Natural killer cell (primary cell): ENCODE results near the gene GALNT9. TPM values are rescaled to one million over a fixed set of nuclear protein-coding genes. Genes with fewer than 3 reads are reported as not detected.

Experiments used
- ATAC-seq, 3 donors: fragments of 150-1000 bp in 2 of 3; fragments of 200-7000 bp in 1 of 3; cut with Tn5 transposase; 1 replicate in 1 of 3; 2 replicates in 2 of 3; pipeline ENCODE4 v1.10.0; 2021; ENCODE audit warnings: mild to moderate bottlenecking in 2 of 3, moderate library complexity in 2 of 3
- DNase-seq, 2 donors: peaks; one replicate each; pipeline versions ENCODE4 v3.0.0 to v3.0.0-alpha.2; 2013 to 2021; ENCODE audit warnings: mixed read lengths in 1 of 2
- H3K27ac ChIP-seq: one replicate; pipeline ENCODE4 v1.5.1; 2013; ENCODE audit warnings: mild to moderate bottlenecking, low read length
- H3K27me3 ChIP-seq: one replicate; pipeline ENCODE4 v1.6.1; 2013; ENCODE audit warnings: low read length; ENCODE audit not compliant: control insufficient read depth, insufficient read depth
- H3K36me3 ChIP-seq: one replicate; pipeline ENCODE4 v1.6.1; 2013; ENCODE audit warnings: low read length; ENCODE audit not compliant: control insufficient read depth, insufficient read depth
- H3K4me1 ChIP-seq: one replicate; pipeline ENCODE4 v1.6.1; 2013; ENCODE audit warnings: low read length; ENCODE audit not compliant: control insufficient read depth, insufficient read depth
- H3K4me3 ChIP-seq: one replicate; pipeline ENCODE4 v1.5.1; 2013; ENCODE audit warnings: low read length
- H3K9me3 ChIP-seq: one replicate; pipeline ENCODE4 v1.6.1; 2013; ENCODE audit warnings: low read length; ENCODE audit not compliant: control insufficient read depth, insufficient read depth
- H3K27ac Mint-ChIP-seq, 2 donors: one replicate each; pipeline ENCODE4 v1.8.0; 2022; ENCODE audit warnings: mild to moderate bottlenecking in 2 of 2, mixed read lengths in 2 of 2, moderate library complexity in 1 of 2
- H3K27me3 Mint-ChIP-seq, 2 donors: one replicate each; pipeline ENCODE4 v1.8.0; 2022; ENCODE audit warnings: low read depth in 2 of 2, mixed read lengths in 2 of 2
- H3K36me3 Mint-ChIP-seq: one replicate; pipeline ENCODE4 v1.8.0; 2022; ENCODE audit warnings: mixed read lengths
- H3K4me1 Mint-ChIP-seq, 2 donors: one replicate each; pipeline ENCODE4 v1.8.0; 2022; ENCODE audit warnings: mixed read lengths in 2 of 2
- H3K4me3 Mint-ChIP-seq: one replicate; pipeline ENCODE4 v1.8.0; 2022; ENCODE audit warnings: mild to moderate bottlenecking, moderate library complexity, mixed read lengths
- H3K9me3 Mint-ChIP-seq, 2 donors: one replicate each; pipeline ENCODE4 v1.8.0; 2022; ENCODE audit warnings: mixed read lengths in 2 of 2
- CTCF ChIP-seq: fragments of 200-600 bp; IDR thresholded peaks from one replicate; pipeline ENCODE4 v1.8.0; 2022; ENCODE audit warnings: antibody characterized with exemption
- WGBS: methylation state at CpG from one replicate; pipeline ENCODE4 v1.1.7; 2013; ENCODE audit warnings: missing lambda C conversion rate; ENCODE audit not compliant: insufficient coverage; 5-methylcytosine and 5-hydroxymethylcytosine counted together
- intact Hi-C: fragments of 100-400 bp; cut with micrococcal nuclease; formaldehyde crosslinking; loops from one replicate; pipeline ENCODE4 v1.14.2; 2022
- total RNA-seq, 4 donors: library from RNA; stranded (reverse); fragments of 120-200 nt in 1 of 4; gene quantifications; one replicate each; pipeline versions ENCODE4 v1.2.3 to v1.2.4, GENCODE V29; 2013 to 2022

GALNT9 gene
- total RNA-seq, 3 donors from 2014 or later (not counting 1 experiment from before 2014, with no cell fraction given), result not detected

- Histone ChIP-seq H3K4me3 (no peak overlapping the region), H3K27ac (no peak overlapping the region), H3K36me3 (no peaks in the 10 kb centered on the region), H3K27me3 (no peaks in the 10 kb centered on the region), H3K9me3 (no peaks in the 10 kb centered on the region), H3K4me1 (no peaks in the 10 kb centered on the region)
- Mint-ChIP-seq H3K4me1 (no peaks in the 10 kb centered on the region), H3K27ac (no peak overlapping the region), H3K27me3 (no peaks in the 10 kb centered on the region), H3K4me3 (no peak overlapping the region), H3K9me3 (no peaks in the 10 kb centered on the region), H3K36me3 (no peaks in the 10 kb centered on the region)
- intact Hi-C loops, result no loop called here
- no peak for DNase-seq
- ATAC-seq, result no peak
- WGBS, result 86% methylated on average over 17 of the region's 17 CpGs
- TF ChIP-seq CTCF, result no peak
Observed at GRCh38 chr12:132257955-132258490, 71.4 kb downstream of the GALNT9 start.

DNA sequence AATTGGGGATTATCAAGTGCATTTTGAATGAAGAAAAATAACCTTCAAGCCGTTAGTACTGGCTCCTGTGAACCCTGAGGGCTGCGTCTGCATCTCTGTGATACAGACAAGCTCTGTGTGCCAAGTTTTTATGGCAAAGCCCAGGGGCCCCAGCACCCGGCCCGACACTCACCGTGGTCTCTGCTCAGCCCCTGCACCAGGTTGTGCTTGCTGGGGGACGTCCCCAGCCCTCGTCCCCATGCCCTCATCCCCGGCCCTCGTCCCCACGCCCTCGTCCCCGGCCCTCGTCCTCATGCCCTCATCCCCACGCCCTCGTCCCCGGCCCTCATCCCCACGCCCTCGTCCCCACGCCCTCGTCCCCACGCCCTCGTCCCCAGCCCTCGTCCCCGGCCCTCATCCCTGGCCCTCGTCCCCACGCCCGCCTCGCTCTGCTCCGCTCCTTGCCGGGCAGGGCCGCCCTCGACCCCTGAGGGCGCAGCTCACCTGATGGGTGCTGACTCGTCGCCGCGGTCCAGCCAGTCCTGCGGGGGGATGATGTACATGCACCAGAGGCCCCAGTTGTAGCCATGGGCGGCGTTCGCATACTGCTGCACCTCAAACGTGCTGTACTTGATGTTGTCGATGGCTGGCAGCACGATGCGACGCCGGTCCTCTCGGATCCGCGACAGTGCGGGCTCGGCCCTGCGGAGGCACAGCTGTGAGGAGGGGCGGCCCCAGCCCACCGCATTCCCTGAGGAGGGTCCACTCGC is 72.0 kb downstream of the GALNT9 start:
- Histone ChIP-seq H3K9me3 (no peaks in the 10 kb centered on the region), H3K27ac (no peak overlapping the region), H3K4me3 (no peak overlapping the region), H3K27me3 (no peaks in the 10 kb centered on the region), H3K36me3 (no peaks in the 10 kb centered on the region), H3K4me1 (no peaks in the 10 kb centered on the region)
- no peaks in the 10 kb centered on the region for H3K27me3 Mint-ChIP-seq
- no peak for ATAC-seq
- DNase-seq, result no peak
- intact Hi-C loops, result no loop called here
- no peak for TF ChIP-seq CTCF
- no peak overlapping the region for H3K4me3 Mint-ChIP-seq
- WGBS, result 86% methylated on average over 56 of the region's 56 CpGs
- H3K27ac Mint-ChIP-seq, result no peak overlapping the region
- no peaks in the 10 kb centered on the region for H3K4me1 Mint-ChIP-seq
- no peaks in the 10 kb centered on the region for H3K9me3 Mint-ChIP-seq
- H3K36me3 Mint-ChIP-seq, result no peaks in the 10 kb centered on the region

- no peak overlapping the region for H3K27ac Mint-ChIP-seq
- no peak for DNase-seq
- H3K4me3 Mint-ChIP-seq, result no peak overlapping the region
- H3K4me1 Mint-ChIP-seq, result no peaks in the 10 kb centered on the region
- Histone ChIP-seq H3K27ac (no peak overlapping the region), H3K4me3 (no peak overlapping the region), H3K36me3 (no peaks in the 10 kb centered on the region), H3K9me3 (no peaks in the 10 kb centered on the region), H3K27me3 (no peaks in the 10 kb centered on the region), H3K4me1 (no peaks in the 10 kb centered on the region)
- intact Hi-C loops, result no loop called here
- no peaks in the 10 kb centered on the region for H3K36me3 Mint-ChIP-seq
- no peak for TF ChIP-seq CTCF
- no peak for ATAC-seq
- WGBS, result 69% methylated on average over 9 of the region's 9 CpGs
- peaks cover 0 to 2% of the 10 kb centered on the region in 2 donors for H3K27me3 Mint-ChIP-seq
- no peaks in the 10 kb centered on the region for H3K9me3 Mint-ChIP-seq
Observed at GRCh38 chr12:132256646-132257045, 72.7 kb downstream of the GALNT9 start.
